GM23338 (cell line): ENCODE data around the gene AKNA. TPM values are rescaled to one million over a fixed set of nuclear protein-coding genes. Genes with fewer than 3 reads are reported as not detected.

Experiments
- ATAC-seq: fragments of 200-7000 bp; cut with Tn5 transposase; 3 replicates; pipeline ENCODE4 v1.9.1; 2020
- DNase-seq: peaks from one replicate; pipeline ENCODE4 v3.0.0-alpha.2; 2015; ENCODE audit warnings: low spot score
- H2AFZ ChIP-seq: fragments of 200-600 bp; sonication (generic); 2 replicates; pipeline ENCODE4 v1.8.0; 2016; ENCODE audit warnings: antibody characterized with exemption, mild to moderate bottlenecking, moderate library complexity
- H3F3A ChIP-seq: fragments of 200-600 bp; sonication (generic); replicated peaks from 2 replicates; pipeline ENCODE4 v1.8.0; 2017; ENCODE audit warnings: antibody characterized with exemption, mixed run types, low read depth
- H3K27ac ChIP-seq: fragments of 200-600 bp; sonication (generic); 2 replicates; pipeline ENCODE4 v1.6.1; 2016; ENCODE audit warnings: low read depth
- H3K27me3 ChIP-seq: fragments of 200-600 bp; sonication (generic); 2 replicates; pipeline ENCODE4 v1.8.0; 2016; ENCODE audit warnings: mild to moderate bottlenecking, mixed run types, moderate library complexity; ENCODE audit not compliant: insufficient read depth
- H3K36me3 ChIP-seq: fragments of 200-600 bp; sonication (generic); 2 replicates; pipeline ENCODE4 v1.8.0; 2016; ENCODE audit warnings: mild to moderate bottlenecking; ENCODE audit not compliant: insufficient read depth
- H3K4me1 ChIP-seq: fragments of 200-600 bp; sonication (generic); 2 replicates; pipeline ENCODE4 v1.8.0; 2016; ENCODE audit warnings: mild to moderate bottlenecking, moderate library complexity; ENCODE audit not compliant: insufficient read depth
- H3K4me2 ChIP-seq: fragments of 200-600 bp; sonication (generic); 2 replicates; pipeline ENCODE4 v1.7.1; 2017; ENCODE audit warnings: mixed run types
- H3K4me3 ChIP-seq: fragments of 200-600 bp; sonication (generic); 2 replicates; pipeline ENCODE4 v1.6.1; 2016; ENCODE audit warnings: mixed run types
- H3K79me2 ChIP-seq: fragments of 200-600 bp; sonication (generic); replicated peaks from 2 replicates; pipeline ENCODE4 v1.8.0; 2017; ENCODE audit warnings: mild to moderate bottlenecking; ENCODE audit not compliant: insufficient read depth
- H3K9me2 ChIP-seq: fragments of 200-600 bp; sonication (generic); 2 replicates; pipeline ENCODE4 v1.8.0; 2017; ENCODE audit not compliant: insufficient read depth
- H4K20me1 ChIP-seq: fragments of 200-600 bp; sonication (generic); replicated peaks from 2 replicates; pipeline ENCODE4 v1.8.0; 2017; ENCODE audit warnings: mild to moderate bottlenecking; ENCODE audit not compliant: insufficient read depth
- H3K27ac Mint-ChIP-seq: 2 replicates; pipeline ENCODE4 v1.8.0; 2020; ENCODE audit warnings: inconsistent platforms, mild to moderate bottlenecking, moderate library complexity, mixed read lengths
- H3K27me3 Mint-ChIP-seq: 3 replicates; pipeline ENCODE4 v1.8.0; 2022; ENCODE audit warnings: low read depth, mild to moderate bottlenecking, moderate library complexity, mixed read lengths, inconsistent platforms; ENCODE audit not compliant: insufficient read depth, poor library complexity
- H3K36me3 Mint-ChIP-seq: 3 replicates; pipeline ENCODE4 v1.8.0; 2021; ENCODE audit warnings: low read depth, mild to moderate bottlenecking, inconsistent platforms, moderate library complexity, mixed read lengths
- H3K4me1 Mint-ChIP-seq: 3 replicates; pipeline ENCODE4 v1.8.0; 2020; ENCODE audit warnings: mild to moderate bottlenecking, inconsistent platforms, mixed read lengths
- H3K4me3 Mint-ChIP-seq: 3 replicates; pipeline ENCODE4 v1.8.0; 2021; ENCODE audit warnings: moderate library complexity, mild to moderate bottlenecking, inconsistent platforms, mixed read lengths
- H3K9me3 Mint-ChIP-seq: 3 replicates; pipeline ENCODE4 v1.8.0; 2020; ENCODE audit warnings: moderate library complexity, mild to moderate bottlenecking, inconsistent platforms, mixed read lengths
- ZNF462 ChIP-seq: fragments of 250-450 bp; sonication (Bioruptor Pico); IDR thresholded peaks from 2 replicates; pipeline ENCODE4 v1.5.0; 2020; ENCODE audit warnings: mild to moderate bottlenecking, moderate library complexity
- polyA plus RNA-seq: library from polyadenylated mRNA; unstranded; fragments of >200 nt; fragmentation: Nextera tagmentation; extraction: Ambion mirVana; gene quantifications from 2 replicates; pipeline ENCODE4 v1.2.1, GENCODE V29; 2016
- total RNA-seq: library from RNA; depleted of rRNA; stranded (reverse); fragments of >200 nt; shearing (Covaris generic); gene quantifications from 2 replicates; pipeline ENCODE4 v1.2.3, GENCODE V29; 2014
- TF ChIP-seq, protein P1 (sequence below): IDR thresholded peaks from one replicate; pipeline ENCODE4 v1.6.1; 2018; ENCODE audit warnings: antibody characterized with exemption; ENCODE audit not compliant: unreplicated experiment

The AKNA gene
- total and polyA plus RNA-seq, 2 experiments from 2014 or later = 9.0 to 28.1 TPM

GRCh38 chr9:114390952-114391351, 3.2 kb upstream of the AKNA start:
- Mint-ChIP-seq H3K27me3 (peaks cover 8% of the 10 kb centered on the region), H3K4me1 (peaks cover 69% of the 10 kb centered on the region), H3K9me3 (no peaks in the 10 kb centered on the region), H3K27ac (peak overlapping the region; percentile 32; the same call in 1 of the 2 replicates), H3K36me3 (peaks cover 16% of the 10 kb centered on the region), H3K4me3 (no peak overlapping the region; the same call in 2 of the 3 replicates)
- H3K4me1 ChIP-seq = peaks cover 35% of the 10 kb centered on the region
- peaks cover 5% of the 10 kb centered on the region; the same call in 1 of the 2 replicates for H4K20me1 ChIP-seq
- no peak for TF ChIP-seq ZNF462
- TF ChIP-seq, protein P1, sequence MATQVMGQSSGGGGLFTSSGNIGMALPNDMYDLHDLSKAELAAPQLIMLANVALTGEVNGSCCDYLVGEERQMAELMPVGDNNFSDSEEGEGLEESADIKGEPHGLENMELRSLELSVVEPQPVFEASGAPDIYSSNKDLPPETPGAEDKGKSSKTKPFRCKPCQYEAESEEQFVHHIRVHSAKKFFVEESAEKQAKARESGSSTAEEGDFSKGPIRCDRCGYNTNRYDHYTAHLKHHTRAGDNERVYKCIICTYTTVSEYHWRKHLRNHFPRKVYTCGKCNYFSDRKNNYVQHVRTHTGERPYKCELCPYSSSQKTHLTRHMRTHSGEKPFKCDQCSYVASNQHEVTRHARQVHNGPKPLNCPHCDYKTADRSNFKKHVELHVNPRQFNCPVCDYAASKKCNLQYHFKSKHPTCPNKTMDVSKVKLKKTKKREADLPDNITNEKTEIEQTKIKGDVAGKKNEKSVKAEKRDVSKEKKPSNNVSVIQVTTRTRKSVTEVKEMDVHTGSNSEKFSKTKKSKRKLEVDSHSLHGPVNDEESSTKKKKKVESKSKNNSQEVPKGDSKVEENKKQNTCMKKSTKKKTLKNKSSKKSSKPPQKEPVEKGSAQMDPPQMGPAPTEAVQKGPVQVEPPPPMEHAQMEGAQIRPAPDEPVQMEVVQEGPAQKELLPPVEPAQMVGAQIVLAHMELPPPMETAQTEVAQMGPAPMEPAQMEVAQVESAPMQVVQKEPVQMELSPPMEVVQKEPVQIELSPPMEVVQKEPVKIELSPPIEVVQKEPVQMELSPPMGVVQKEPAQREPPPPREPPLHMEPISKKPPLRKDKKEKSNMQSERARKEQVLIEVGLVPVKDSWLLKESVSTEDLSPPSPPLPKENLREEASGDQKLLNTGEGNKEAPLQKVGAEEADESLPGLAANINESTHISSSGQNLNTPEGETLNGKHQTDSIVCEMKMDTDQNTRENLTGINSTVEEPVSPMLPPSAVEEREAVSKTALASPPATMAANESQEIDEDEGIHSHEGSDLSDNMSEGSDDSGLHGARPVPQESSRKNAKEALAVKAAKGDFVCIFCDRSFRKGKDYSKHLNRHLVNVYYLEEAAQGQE = no peak
- no peaks in the 10 kb centered on the region for H3K36me3 ChIP-seq
- DNase-seq (no peak), ATAC-seq (no peak)
- no peak overlapping the region for H3K4me2 ChIP-seq
- H3K9me2 ChIP-seq = no peaks in the 10 kb centered on the region
- peaks cover 4% of the 10 kb centered on the region for H3F3A ChIP-seq
- no peak overlapping the region for H3K4me3 ChIP-seq
- 0 out of 2 replicates have a peak overlapping the region, but pooled peaks have one; percentile 45 for H3K27ac ChIP-seq
- no peaks in the 10 kb centered on the region for H3K79me2 ChIP-seq
- no peaks in the 10 kb centered on the region for H3K27me3 ChIP-seq
- no peak overlapping the region for H2AFZ ChIP-seq
